ENCODE measurements around the gene NSD1.

- no peak for TF ChIP-seq POLR2A (IDR thresholded peaks at IDR 0.05)
- peak; percentile 31 to 78 (median 60) for TF ChIP-seq CTCF (IDR thresholded peaks at IDR 0.05)
These were observed 46.7 kb upstream of the NSD1 start, which contains the start of gene FGFR4 for GRCh38 chr5:177086654-177087397.

Measured in esophagus squamous epithelium (tissue), 4 donors.